ENCODE data around the gene HSDL2.

DNA sequence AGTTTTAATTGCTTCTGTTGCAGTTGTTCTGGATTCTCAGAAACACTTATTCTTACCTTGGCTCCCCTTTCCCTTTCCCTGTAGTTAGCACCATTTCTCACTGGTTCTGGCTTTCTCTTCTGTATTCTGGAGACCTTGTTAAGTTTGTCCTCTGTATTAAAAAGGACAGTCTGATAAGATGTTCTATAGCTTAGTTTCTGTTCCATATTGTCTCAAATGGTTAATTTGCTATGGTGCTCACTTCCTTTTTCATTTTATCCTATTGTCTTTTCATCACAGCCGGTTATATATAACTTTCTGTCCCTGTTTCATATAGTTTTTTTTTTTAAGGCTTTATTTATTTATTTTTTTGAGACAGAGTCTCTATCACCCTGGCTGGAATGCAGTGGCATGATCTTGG lies 65.3 kb downstream of the HSDL2 start:
- TF ChIP-seq POLR2A (IDR thresholded peaks at IDR 0.05; ENCODE audit: low read length), result no peak
- no peak for TF ChIP-seq GATA1 (IDR thresholded peaks at IDR 0.05; ENCODE audit: low read depth, low read length)
